Activated CD4-positive, alpha-beta T cell treated with anti-CD3 and anti-CD28 coated beads for 36 hours (primary cell): ENCODE data around the gene VAPB. TPM values are rescaled to one million over a fixed set of nuclear protein-coding genes. Genes with fewer than 3 reads are reported as not detected.

Source experiments
- ATAC-seq: fragments of 200-7000 bp; cut with Tn5 transposase; one replicate; pipeline ENCODE4 v1.10.0; 2021; ENCODE audit warnings: mild to moderate bottlenecking, moderate library complexity
- CTCF ChIA-PET: fragments of 350-600 bp; sonication (Branson Sonifier 250); formaldehyde crosslinking; loops from one replicate; lab custom pipeline; 2021; ENCODE audit warnings: antibody characterized with exemption; lab: Charles Lee
- POLR2A ChIA-PET: fragments of 350-600 bp; sonication (Branson Sonifier 250); formaldehyde crosslinking; loops from one replicate; lab custom pipeline; 2021; ENCODE audit warnings: antibody characterized with exemption, inconsistent platforms; lab: Charles Lee
- DNase-seq: peaks from one replicate; pipeline ENCODE4 v3.0.0-alpha.2; 2020
- H3K27ac Mint-ChIP-seq: one replicate; pipeline ENCODE4 v1.8.0; 2021; ENCODE audit warnings: mixed read lengths
- H3K27me3 Mint-ChIP-seq: one replicate; pipeline ENCODE4 v1.8.0; 2021; ENCODE audit warnings: mixed read lengths
- H3K36me3 Mint-ChIP-seq: one replicate; pipeline ENCODE4 v1.8.0; 2021; ENCODE audit warnings: low read depth, mixed read lengths
- H3K4me1 Mint-ChIP-seq: one replicate; pipeline ENCODE4 v1.8.0; 2021; ENCODE audit warnings: mixed read lengths
- H3K4me3 Mint-ChIP-seq: one replicate; pipeline ENCODE4 v1.8.0; 2021; ENCODE audit warnings: mild to moderate bottlenecking, moderate library complexity, mixed read lengths
- H3K9me3 Mint-ChIP-seq: one replicate; pipeline ENCODE4 v1.8.0; 2021; ENCODE audit warnings: low read depth, mixed read lengths
- intact Hi-C, 2 experiments: fragments of 100-400 bp; cut with DNase I in 1 of 2; cut with micrococcal nuclease in 1 of 2; formaldehyde crosslinking; loops; one replicate each; pipeline versions ENCODE4 v1.14.2 to v1.15.1; 2022 to 2024; cut with DNase I, micrococcal nuclease
- total RNA-seq, 2 experiments: library from RNA; stranded (reverse); gene quantifications; one replicate each; pipeline ENCODE4 v1.2.3, GENCODE V29; 2021

The VAPB gene, protein sequence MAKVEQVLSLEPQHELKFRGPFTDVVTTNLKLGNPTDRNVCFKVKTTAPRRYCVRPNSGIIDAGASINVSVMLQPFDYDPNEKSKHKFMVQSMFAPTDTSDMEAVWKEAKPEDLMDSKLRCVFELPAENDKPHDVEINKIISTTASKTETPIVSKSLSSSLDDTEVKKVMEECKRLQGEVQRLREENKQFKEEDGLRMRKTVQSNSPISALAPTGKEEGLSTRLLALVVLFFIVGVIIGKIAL
- 10 to 100 TPM; 43.9 to 54.5 TPM for total RNA-seq

DNA sequence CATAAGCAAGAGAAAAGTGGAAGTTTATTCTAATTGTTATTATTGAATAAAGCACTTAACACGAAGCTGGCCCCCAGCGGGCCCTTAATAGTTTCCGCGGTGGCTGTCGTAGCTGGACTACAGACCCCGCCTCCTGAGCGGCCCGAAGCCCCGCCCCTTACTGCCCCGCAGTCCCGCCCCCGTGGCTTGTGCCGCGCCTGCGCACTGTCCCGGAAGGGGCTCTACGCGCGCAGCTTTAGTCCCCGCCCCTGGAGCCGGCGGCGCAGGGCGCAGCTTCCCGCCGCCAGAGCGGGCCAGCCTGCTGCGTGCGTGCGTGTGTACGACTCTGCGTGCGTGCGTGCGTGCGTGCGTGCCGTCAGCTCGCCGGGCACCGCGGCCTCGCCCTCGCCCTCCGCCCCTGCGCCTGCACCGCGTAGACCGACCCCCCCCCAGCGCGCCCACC lies at the start of gene VAPB:
Gene VAPB (plus strand): TSS at position 348 of the 442 bp plus-strand sequence. CDS start 231 bp downstream, outside the sequence.
- Mint-ChIP-seq H3K9me3 (peaks cover 3% of the 10 kb centered on the region), H3K36me3 (peaks cover 34% of the 10 kb centered on the region), H3K4me1 (peaks cover 39% of the 10 kb centered on the region), H3K27ac (peak within 1 kb of the TSS; percentile 97), H3K4me3 (peak within 1 kb of the TSS; percentile 100), H3K27me3 (peaks cover 2% of the 10 kb centered on the region)
- ChIA-PET POLR2A (interaction anchor here (0.6 to 1.9 kb wide), 7 partner anchors 14 to 500 kb away, joined by 3 to 14 read pairs (median 4); no protein-coding TSS in a partner anchor), CTCF (interaction anchor here (0.6 to 1.6 kb wide), 7 partner anchors 9 to 154 kb away, joined by 3 to 14 read pairs (median 3); no protein-coding TSS in a partner anchor)
- peak; percentile 99 for ATAC-seq
- intact Hi-C loops = loop anchor here (1.0 to 10.0 kb wide), 11 partner anchors 19 to 990 kb away; partner anchors contain the start of genes RAB22A (in 2 of the 2), NPEPL1 (in 1 of the 2), PMEPA1 (in 1 of the 2) and STX16 (in 1 of the 2)
- peak; percentile 98 for DNase-seq

GRCh38 chr20:58339741-58340140 lies 49.3 kb upstream of the VAPB start:
- no peak for ATAC-seq
- CTCF ChIA-PET = no interaction called here
- Mint-ChIP-seq H3K4me3 (no peak overlapping the region), H3K9me3 (peaks cover 2% of the 10 kb centered on the region), H3K27ac (no peak overlapping the region), H3K4me1 (peaks cover 26% of the 10 kb centered on the region), H3K27me3 (no peaks in the 10 kb centered on the region), H3K36me3 (peaks cover 23% of the 10 kb centered on the region)
- intact Hi-C loops = no loop called here
- DNase-seq = no peak
- POLR2A ChIA-PET = no interaction called here

GRCh38 chr20:58340151-58340550 lies 48.9 kb upstream of the VAPB start:
- H3K36me3 Mint-ChIP-seq = peaks cover 27% of the 10 kb centered on the region
- no peak overlapping the region for H3K4me3 Mint-ChIP-seq
- peaks cover 2% of the 10 kb centered on the region for H3K9me3 Mint-ChIP-seq
- POLR2A ChIA-PET = no interaction called here
- H3K27ac Mint-ChIP-seq = peak overlapping the region; percentile 38
- intact Hi-C loops = no loop called here
- no peaks in the 10 kb centered on the region for H3K27me3 Mint-ChIP-seq
- CTCF ChIA-PET = no interaction called here
- peaks cover 26% of the 10 kb centered on the region for H3K4me1 Mint-ChIP-seq
- no peak for ATAC-seq
- DNase-seq = no peak

DNA sequence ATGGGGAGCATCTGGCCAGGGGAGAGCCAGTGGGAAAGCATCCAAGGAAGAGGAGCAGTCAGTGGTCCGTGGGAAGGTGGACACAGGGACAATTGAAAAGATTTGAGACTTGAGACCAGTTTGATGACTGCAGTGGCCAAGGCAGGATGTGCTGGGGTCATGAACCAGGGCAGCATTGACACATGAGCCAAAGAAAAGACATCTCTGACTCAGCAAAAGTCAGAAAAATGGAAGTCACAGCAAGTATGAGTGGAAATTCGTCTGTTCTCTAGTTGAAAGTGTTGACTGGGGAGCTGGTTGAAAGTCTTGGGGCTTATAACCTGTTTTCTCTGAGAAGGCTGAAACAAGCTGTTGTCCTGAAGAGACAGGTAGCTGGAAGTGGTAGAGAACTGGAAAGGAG lies 48.2 kb upstream of the VAPB start:
- no peak for DNase-seq
- no peak overlapping the region for H3K4me3 Mint-ChIP-seq
- H3K4me1 Mint-ChIP-seq = peaks cover 26% of the 10 kb centered on the region
- CTCF ChIA-PET = interaction anchor here (1.1 to 1.7 kb wide), 2 partner anchors 29 to 105 kb away, joined by 4 to 5 read pairs; no protein-coding TSS in a partner anchor
- no peaks in the 10 kb centered on the region for H3K27me3 Mint-ChIP-seq
- peaks cover 2% of the 10 kb centered on the region for H3K9me3 Mint-ChIP-seq
- H3K27ac Mint-ChIP-seq = peak overlapping the region; percentile 67
- ATAC-seq = no peak
- POLR2A ChIA-PET = no interaction called here
- intact Hi-C loops = no loop called here
- H3K36me3 Mint-ChIP-seq = peaks cover 34% of the 10 kb centered on the region

- Mint-ChIP-seq H3K27me3 (no peaks in the 10 kb centered on the region), H3K4me3 (no peak overlapping the region), H3K9me3 (peaks cover 2% of the 10 kb centered on the region), H3K27ac (peak overlapping the region; percentile 3), H3K4me1 (peaks cover 26% of the 10 kb centered on the region), H3K36me3 (peaks cover 40% of the 10 kb centered on the region)
- ChIA-PET POLR2A (no interaction called here), CTCF (interaction anchor here (0.6 to 1.7 kb wide), 4 partner anchors 30 to 139 kb away, joined by 3 to 5 read pairs (median 4); no protein-coding TSS in a partner anchor)
- DNase-seq (no peak), ATAC-seq (peak; percentile 68)
- intact Hi-C loops = no loop called here
Measured at GRCh38 chr20:58342104-58342945, 46.7 kb upstream of the VAPB start.

DNA sequence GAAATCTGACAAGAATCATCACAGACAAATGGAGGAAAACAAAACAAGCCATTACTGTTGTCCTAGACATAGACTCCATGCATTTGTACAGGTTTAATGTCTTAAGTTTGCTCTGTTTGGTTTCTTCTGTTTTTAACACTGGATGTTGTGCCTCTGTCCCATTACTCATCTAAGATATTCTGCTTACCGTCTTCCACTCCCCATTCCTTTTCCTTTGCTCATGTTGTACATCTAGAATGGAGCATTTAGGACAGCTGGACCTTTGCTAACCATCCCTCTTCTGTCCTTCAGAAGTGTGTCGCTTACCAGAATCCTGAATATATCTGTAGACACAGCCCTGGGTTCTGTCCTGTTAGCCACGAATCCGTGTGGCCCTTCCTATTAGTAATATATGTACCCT lies 44.3 kb upstream of the VAPB start:
- H3K4me3 Mint-ChIP-seq = no peak overlapping the region
- H3K36me3 Mint-ChIP-seq = peaks cover 42% of the 10 kb centered on the region
- H3K27me3 Mint-ChIP-seq = no peaks in the 10 kb centered on the region
- no peak for ATAC-seq
- no peak overlapping the region for H3K27ac Mint-ChIP-seq
- ChIA-PET CTCF (no interaction called here), POLR2A (no interaction called here)
- DNase-seq = no peak
- peaks cover 24% of the 10 kb centered on the region for H3K4me1 Mint-ChIP-seq
- intact Hi-C loops = loop anchor here in 1 of 2 experiments (5.0 kb wide), 1 partner anchor 32 kb away; no protein-coding TSS in a partner anchor
- H3K9me3 Mint-ChIP-seq = peaks cover 2% of the 10 kb centered on the region

DNA sequence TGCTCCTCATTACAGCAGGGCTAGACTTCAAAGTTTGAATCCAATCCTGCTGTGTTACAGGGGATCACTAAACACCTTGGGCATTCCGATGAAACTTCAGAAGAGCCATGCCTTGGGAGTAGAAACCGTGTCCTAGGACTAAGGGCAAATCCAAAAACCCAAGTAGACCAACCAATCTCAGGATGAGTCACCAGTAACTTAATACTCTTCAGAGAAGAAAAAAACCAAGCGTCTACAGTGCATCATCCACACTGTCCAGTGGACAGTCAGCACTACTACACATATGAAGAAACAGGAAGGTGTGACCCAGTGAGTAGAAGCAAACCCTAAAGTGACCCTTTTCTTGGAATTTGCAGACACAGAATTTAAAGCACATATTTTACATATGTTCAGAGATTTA lies 39.5 kb upstream of the VAPB start:
- Mint-ChIP-seq H3K9me3 (no peaks in the 10 kb centered on the region), H3K4me3 (no peak overlapping the region), H3K4me1 (peaks cover 9% of the 10 kb centered on the region), H3K27me3 (no peaks in the 10 kb centered on the region), H3K36me3 (peaks cover 49% of the 10 kb centered on the region), H3K27ac (peak overlapping the region; percentile 0)
- ChIA-PET CTCF (no interaction called here), POLR2A (no interaction called here)
- no peak for ATAC-seq
- DNase-seq = no peak
- intact Hi-C loops = loop anchor here in 1 of 2 experiments (5.0 kb wide), 1 partner anchor 37 kb away; no protein-coding TSS in a partner anchor

DNA sequence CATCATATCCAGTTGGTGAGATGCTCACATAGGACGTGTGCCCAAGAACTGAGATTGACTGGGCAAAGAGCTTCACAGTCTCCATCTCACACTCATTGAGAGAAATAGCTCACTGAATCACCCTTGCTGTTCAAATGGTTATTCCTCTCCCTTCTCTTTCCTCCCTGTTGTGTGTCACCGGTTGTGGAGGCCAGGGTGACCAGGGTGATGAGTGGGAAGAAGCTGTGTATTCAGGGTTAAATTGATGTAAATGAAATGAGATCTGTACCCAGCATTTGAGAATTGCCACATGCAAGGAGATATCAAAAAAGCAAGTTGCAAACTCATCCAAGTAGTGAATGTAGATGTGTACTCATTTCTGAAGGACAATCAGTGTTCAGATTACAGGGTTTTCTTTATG lies 36.6 kb upstream of the VAPB start:
- Mint-ChIP-seq H3K27ac (no peak overlapping the region), H3K9me3 (no peaks in the 10 kb centered on the region), H3K4me3 (no peak overlapping the region), H3K27me3 (no peaks in the 10 kb centered on the region), H3K4me1 (peaks cover 9% of the 10 kb centered on the region), H3K36me3 (peaks cover 25% of the 10 kb centered on the region)
- ChIA-PET POLR2A (interaction anchor here (0.8 to 1.2 kb wide), 2 partner anchors 39 to 46 kb away, joined by 6 read pairs; no protein-coding TSS in a partner anchor), CTCF (interaction anchor here (0.6 to 1.6 kb wide), 4 partner anchors 46 to 200 kb away, joined by 3 to 4 read pairs (median 4); no protein-coding TSS in a partner anchor)
- peak; percentile 93 for ATAC-seq
- intact Hi-C loops = loop anchor here in 1 of 2 experiments (5.0 kb wide), 1 partner anchor 50 kb away; no protein-coding TSS in a partner anchor
- peak; percentile 69 for DNase-seq

- peaks cover 23% of the 10 kb centered on the region for H3K36me3 Mint-ChIP-seq
- intact Hi-C loops = no loop called here
- H3K4me3 Mint-ChIP-seq = no peak overlapping the region
- ChIA-PET POLR2A (no interaction called here), CTCF (interaction anchor here (1.2 kb wide), 1 partner anchor 29 kb away, joined by 3 read pairs; the partner anchor contains the start of gene VAPB)
- no peak overlapping the region for H3K27ac Mint-ChIP-seq
- no peaks in the 10 kb centered on the region for H3K4me1 Mint-ChIP-seq
- no peaks in the 10 kb centered on the region for H3K9me3 Mint-ChIP-seq
- DNase-seq = no peak
- ATAC-seq = no peak
- no peaks in the 10 kb centered on the region for H3K27me3 Mint-ChIP-seq
Measured at GRCh38 chr20:58359441-58359840, 29.6 kb upstream of the VAPB start.

DNA sequence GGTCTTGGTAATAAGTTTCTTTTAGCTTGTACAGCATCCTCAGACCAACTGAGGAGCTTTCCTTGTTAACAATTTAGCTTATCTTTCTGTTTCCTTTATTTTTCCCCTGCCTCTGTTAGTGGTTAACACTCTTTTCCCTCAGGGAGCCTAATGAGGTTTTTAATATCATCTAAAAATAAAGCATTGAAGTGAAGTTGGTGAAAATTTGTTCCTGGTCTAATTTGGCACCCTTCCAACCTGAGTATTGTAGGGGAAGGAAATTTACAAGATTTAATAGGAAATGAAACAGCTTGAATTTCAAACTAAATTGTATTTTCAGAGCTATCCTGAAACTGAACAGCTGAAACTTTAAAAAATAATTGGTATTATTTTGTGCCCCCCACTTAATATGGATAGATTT lies 28.1 kb upstream of the VAPB start:
- ChIA-PET POLR2A (no interaction called here), CTCF (interaction anchor here (1.1 kb wide), 1 partner anchor 125 kb away, joined by 3 read pairs; no protein-coding TSS in a partner anchor)
- H3K9me3 Mint-ChIP-seq = no peaks in the 10 kb centered on the region
- H3K4me3 Mint-ChIP-seq = no peak overlapping the region
- intact Hi-C loops = no loop called here
- no peak overlapping the region for H3K27ac Mint-ChIP-seq
- no peak for ATAC-seq
- peaks cover 2% of the 10 kb centered on the region for H3K4me1 Mint-ChIP-seq
- peaks cover 25% of the 10 kb centered on the region for H3K36me3 Mint-ChIP-seq
- H3K27me3 Mint-ChIP-seq = no peaks in the 10 kb centered on the region
- DNase-seq = no peak
